ENCODE data around the gene OOSP4A. TPM values are rescaled to one million over a fixed set of nuclear protein-coding genes. Genes with fewer than 3 reads are reported as not detected.

OOSP4A gene
- polyA plus RNA-seq, 1 donor from 2014 or later = not detected

Other genes starting within 250 kb of the OOSP4A start
- 21.3 and 22.9 TPM in 2 replicates for gene STX3, start 208.7 kb upstream of the OOSP4A start, polyA plus RNA-seq
- 33.2 and 35.1 TPM in 2 replicates for gene MRPL16, start 153.3 kb upstream of the OOSP4A start, polyA plus RNA-seq
- not detected in 2 replicates for gene CBLIF, start 118.5 kb upstream of the OOSP4A start, polyA plus RNA-seq
- not detected in 2 replicates for gene TCN1, start 97.5 kb upstream of the OOSP4A start, polyA plus RNA-seq
- gene OOSP3, start 85.3 kb upstream of the OOSP4A start, polyA plus RNA-seq = not detected in 2 replicates
- not detected in 2 replicates for gene OOSP1, start 25.6 kb upstream of the OOSP4A start, polyA plus RNA-seq
- gene OOSP4B, start 53.1 kb downstream of the OOSP4A start, polyA plus RNA-seq = not detected in 2 replicates
- not detected in 2 replicates for gene OOSP2, start 76.4 kb downstream of the OOSP4A start, polyA plus RNA-seq
- not detected in 2 replicates for gene MS4A3, start 92.6 kb downstream of the OOSP4A start, polyA plus RNA-seq
- gene MS4A2, start 124.6 kb downstream of the OOSP4A start, polyA plus RNA-seq = not detected in 2 replicates
- gene MS4A6A, start 219.1 kb downstream of the OOSP4A start, polyA plus RNA-seq = not detected in 2 replicates

Data from neural cell (in vitro differentiated cells).